BLaER1 treated with 17β-estradiol and CSF1 and Interleukin-3, amounts not matched to agents 10 nM and 100 nM (cell line): ENCODE results near the gene UBR3.
"Not testable (repeated sequence)": the region's sequence is repeated elsewhere in the genome, so short reads cannot be mapped to it uniquely, and the experiment has no call there.

Source experiments
- H3K27ac ChIP-seq, 11 experiments: shearing (Covaris generic); formaldehyde crosslinking; 2 replicates each; pipeline ENCODE4 v1.8.1; 2022
- H3K27me3 ChIP-seq, 11 experiments: shearing (Covaris generic); formaldehyde crosslinking; 2 replicates each; pipeline ENCODE4 v1.8.1; 2022
- H3K36me3 ChIP-seq, 11 experiments: shearing (Covaris generic); formaldehyde crosslinking; 2 replicates each; pipeline ENCODE4 v1.8.1; 2022
- H3K4me1 ChIP-seq, 10 experiments: shearing (Covaris generic); formaldehyde crosslinking; 2 replicates each; pipeline ENCODE4 v1.8.1; 2022
- H3K4me2 ChIP-seq, 11 experiments: shearing (Covaris generic); formaldehyde crosslinking; 2 replicates each; pipeline ENCODE4 v1.8.1; 2022
- H3K4me3 ChIP-seq, 10 experiments: shearing (Covaris generic); formaldehyde crosslinking; 2 replicates each; pipeline ENCODE4 v1.8.1; 2022
- H3K9ac ChIP-seq, 11 experiments: shearing (Covaris generic); formaldehyde crosslinking; 2 replicates each; pipeline ENCODE4 v1.8.1; 2022
- H3K9me3 ChIP-seq, 11 experiments: shearing (Covaris generic); formaldehyde crosslinking; replicated peaks in 1 of 11; 2 replicates each; pipeline ENCODE4 v1.8.1; 2022
- H4K20me1 ChIP-seq, 11 experiments: shearing (Covaris generic); formaldehyde crosslinking; 2 replicates each; pipeline ENCODE4 v1.8.1; 2022
- Cebpa-rat ChIP-seq, 11 experiments: shearing (Covaris generic); IDR thresholded peaks; 2 replicates each; pipeline ENCODE4 v1.8.1; 2022

The UBR3 gene

GRCh38 chr2:169853041-169853668 is 25.9 kb downstream of the UBR3 start:
- Histone ChIP-seq H3K27ac (no peak overlapping the region), H3K36me3 (peaks cover 17 to 60% (median 37%) of the 10 kb centered on the region in 11 experiments), H3K4me3 (no peak overlapping the region), H3K4me1 (peaks cover 0 to 16% (median 3%) of the 10 kb centered on the region in 10 experiments; a peak in 8 of 20 replicates), H3K27me3 (no peaks in the 10 kb centered on the region), H3K4me2 (peak overlapping the region in 3 of 11 experiments; percentile 4 to 48 (median 12); a peak in 2 of 22 replicates), H4K20me1 (peaks cover 0 to 7% (median 0%) of the 10 kb centered on the region in 11 experiments; a peak in 5 of 22 replicates), H3K9ac (no peak overlapping the region), H3K9me3 (peaks cover 35 to 78% (median 64%) of the 10 kb centered on the region in 11 experiments)
- TF ChIP-seq Cebpa-rat (IDR thresholded peaks at IDR 0.05), result no peak

GRCh38 chr2:169855281-169856258 is 28.3 kb downstream of the UBR3 start:
- H4K20me1 ChIP-seq, H3K27ac ChIP-seq, H3K27me3 ChIP-seq, H3K4me3 ChIP-seq, H3K9ac ChIP-seq, H3K4me2 ChIP-seq: not testable (repeated sequence)
- Histone ChIP-seq H3K4me1 (peaks cover 0 to 16% (median 3%) of the 10 kb centered on the region in 10 experiments; a peak in 8 of 20 replicates), H3K9me3 (peaks cover 18 to 73% (median 59%) of the 10 kb centered on the region in 11 experiments), H3K36me3 (peaks cover 6 to 58% (median 25%) of the 10 kb centered on the region in 11 experiments)

GRCh38 chr2:169859423-169859822 is 32.2 kb downstream of the UBR3 start:
- peaks cover 40 to 85% (median 58%) of the 10 kb centered on the region in 11 experiments for H3K9me3 ChIP-seq
- H3K4me1 ChIP-seq, result no peaks in the 10 kb centered on the region
- H3K9ac ChIP-seq, result no peak overlapping the region
- peaks cover 0 to 25% (median 0%) of the 10 kb centered on the region in 11 experiments; a peak in 7 of 22 replicates for H4K20me1 ChIP-seq
- no peak for TF ChIP-seq Cebpa-rat (IDR thresholded peaks at IDR 0.05)
- no peak overlapping the region for H3K4me3 ChIP-seq
- H3K36me3 ChIP-seq, result peaks cover 11 to 58% (median 25%) of the 10 kb centered on the region in 11 experiments
- H3K27me3 ChIP-seq, result no peaks in the 10 kb centered on the region
- no peak overlapping the region for H3K27ac ChIP-seq
- H3K4me2 ChIP-seq, result no peak overlapping the region

GRCh38 chr2:169860149-169860548 is 32.9 kb downstream of the UBR3 start:
- H3K27ac ChIP-seq, result no peak overlapping the region
- no peak overlapping the region for H3K4me2 ChIP-seq
- peaks cover 0 to 28% (median 0%) of the 10 kb centered on the region in 11 experiments; a peak in 8 of 22 replicates for H4K20me1 ChIP-seq
- H3K4me3 ChIP-seq, result no peak overlapping the region
- H3K9me3 ChIP-seq, result peaks cover 36 to 82% (median 53%) of the 10 kb centered on the region in 11 experiments
- no peak for TF ChIP-seq Cebpa-rat (IDR thresholded peaks at IDR 0.05)
- H3K4me1 ChIP-seq, result no peaks in the 10 kb centered on the region
- no peaks in the 10 kb centered on the region for H3K27me3 ChIP-seq
- H3K36me3 ChIP-seq, result peaks cover 11 to 53% (median 22%) of the 10 kb centered on the region in 11 experiments
- no peak overlapping the region for H3K9ac ChIP-seq

GRCh38 chr2:169862816-169863215 is 35.6 kb downstream of the UBR3 start:
- Histone ChIP-seq H3K4me1 (0 out of 20 replicates have a peak, but pooled peaks cover 0 to 9% (median 0%) of the 10 kb centered on the region in 10 experiments), H3K27me3 (no peaks in the 10 kb centered on the region), H3K9ac (no peak overlapping the region), H3K4me2 (no peak overlapping the region), H3K27ac (no peak overlapping the region), H3K4me3 (no peak overlapping the region), H3K36me3 (peaks cover 7 to 37% (median 19%) of the 10 kb centered on the region in 11 experiments), H4K20me1 (peaks cover 0 to 45% (median 4%) of the 10 kb centered on the region in 11 experiments; a peak in 9 of 22 replicates), H3K9me3 (peaks cover 26 to 56% (median 37%) of the 10 kb centered on the region in 11 experiments)
- TF ChIP-seq Cebpa-rat (IDR thresholded peaks at IDR 0.05), result no peak

- H3K27me3 ChIP-seq, result no peaks in the 10 kb centered on the region
- no peak overlapping the region for H3K4me2 ChIP-seq
- H3K36me3 ChIP-seq, result peaks cover 7 to 21% (median 8%) of the 10 kb centered on the region in 11 experiments
- peaks cover 0 to 56% (median 10%) of the 10 kb centered on the region in 11 experiments; a peak in 10 of 22 replicates for H4K20me1 ChIP-seq
- H3K4me1 ChIP-seq, result 0 out of 20 replicates have a peak, but pooled peaks cover 0 to 9% (median 0%) of the 10 kb centered on the region in 10 experiments
- no peak for TF ChIP-seq Cebpa-rat (IDR thresholded peaks at IDR 0.05)
- H3K27ac ChIP-seq, result no peak overlapping the region
- no peak overlapping the region for H3K9ac ChIP-seq
- H3K4me3 ChIP-seq, result no peak overlapping the region
- H3K9me3 ChIP-seq, result peaks cover 9 to 35% (median 22%) of the 10 kb centered on the region in 11 experiments
These were observed 38.2 kb downstream of the UBR3 start for GRCh38 chr2:169865492-169865891.

- peaks cover 0 to 14% (median 1%) of the 10 kb centered on the region in 11 experiments; a peak in 14 of 22 replicates for H3K36me3 ChIP-seq
- H3K4me3 ChIP-seq, H3K4me2 ChIP-seq, H3K27ac ChIP-seq, H3K4me1 ChIP-seq, H3K27me3 ChIP-seq, H3K9ac ChIP-seq: not testable (repeated sequence)
- peaks cover 1 to 28% (median 15%) of the 10 kb centered on the region in 11 experiments; a peak in 20 of 22 replicates for H3K9me3 ChIP-seq
- peaks cover 0 to 56% (median 10%) of the 10 kb centered on the region in 11 experiments; a peak in 10 of 22 replicates for H4K20me1 ChIP-seq
These were observed 39.0 kb downstream of the UBR3 start for GRCh38 chr2:169866230-169866629.

GRCh38 chr2:169867579-169867978 is 40.3 kb downstream of the UBR3 start:
- H3K36me3 ChIP-seq, result peaks cover 0 to 11% (median 0%) of the 10 kb centered on the region in 11 experiments; a peak in 3 of 22 replicates
- H3K27me3 ChIP-seq, result no peaks in the 10 kb centered on the region
- H3K4me2 ChIP-seq, result no peak overlapping the region
- H3K27ac ChIP-seq, result no peak overlapping the region
- H3K4me3 ChIP-seq, result no peak overlapping the region
- no peak overlapping the region for H3K9ac ChIP-seq
- no peak for TF ChIP-seq Cebpa-rat (IDR thresholded peaks at IDR 0.05)
- H4K20me1 ChIP-seq, result peaks cover 0 to 58% (median 9%) of the 10 kb centered on the region in 11 experiments; a peak in 10 of 22 replicates
- 0 out of 20 replicates have a peak, but pooled peaks cover 0 to 9% (median 0%) of the 10 kb centered on the region in 10 experiments for H3K4me1 ChIP-seq
- peaks cover 0 to 18% (median 9%) of the 10 kb centered on the region in 11 experiments; a peak in 10 of 22 replicates for H3K9me3 ChIP-seq
